GM18951 (cell line): ENCODE data around the gene ATP5F1E.

ENCODE experiments used
- POLR2A ChIP-seq: IDR thresholded peaks from 4 replicates; pipeline ENCODE4 v1.6.1; 2011; ENCODE audit warnings: mild to moderate bottlenecking; ENCODE audit not compliant: insufficient read length, insufficient read depth; ENCODE audit errors: extremely low read depth
- in situ Hi-C: fragments of 300-500 bp; cut with MboI; formaldehyde crosslinking; loops from one replicate; pipeline ENCODE4 v1.12.0; 2022; ENCODE audit warnings: low sequenced_read_pairs, mixed read lengths, inconsistent platforms; ENCODE audit not compliant: unreplicated experiment

ATP5F1E gene

DNA sequence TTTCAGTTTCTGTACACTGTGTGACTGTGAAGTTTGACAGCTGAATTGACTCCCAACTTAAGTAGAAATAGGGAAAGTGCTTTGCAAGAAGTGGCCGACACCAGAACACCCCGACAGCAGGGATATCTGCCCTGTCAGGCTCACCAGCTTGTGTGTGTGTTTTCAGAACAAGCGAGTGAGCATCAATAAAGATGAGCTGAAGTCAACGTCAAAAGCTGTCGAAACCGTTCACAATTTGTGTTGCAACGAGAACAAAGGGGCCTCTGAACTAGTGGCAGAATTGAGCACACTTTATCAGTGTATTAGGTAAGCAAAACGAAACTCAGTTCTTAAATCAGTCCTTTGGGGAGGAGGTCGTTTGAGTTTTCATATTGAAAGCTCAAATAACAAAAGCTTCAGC lies 40.4 kb downstream of the ATP5F1E start:
- in situ Hi-C loops, result no loop called here
- no peak for TF ChIP-seq POLR2A

DNA sequence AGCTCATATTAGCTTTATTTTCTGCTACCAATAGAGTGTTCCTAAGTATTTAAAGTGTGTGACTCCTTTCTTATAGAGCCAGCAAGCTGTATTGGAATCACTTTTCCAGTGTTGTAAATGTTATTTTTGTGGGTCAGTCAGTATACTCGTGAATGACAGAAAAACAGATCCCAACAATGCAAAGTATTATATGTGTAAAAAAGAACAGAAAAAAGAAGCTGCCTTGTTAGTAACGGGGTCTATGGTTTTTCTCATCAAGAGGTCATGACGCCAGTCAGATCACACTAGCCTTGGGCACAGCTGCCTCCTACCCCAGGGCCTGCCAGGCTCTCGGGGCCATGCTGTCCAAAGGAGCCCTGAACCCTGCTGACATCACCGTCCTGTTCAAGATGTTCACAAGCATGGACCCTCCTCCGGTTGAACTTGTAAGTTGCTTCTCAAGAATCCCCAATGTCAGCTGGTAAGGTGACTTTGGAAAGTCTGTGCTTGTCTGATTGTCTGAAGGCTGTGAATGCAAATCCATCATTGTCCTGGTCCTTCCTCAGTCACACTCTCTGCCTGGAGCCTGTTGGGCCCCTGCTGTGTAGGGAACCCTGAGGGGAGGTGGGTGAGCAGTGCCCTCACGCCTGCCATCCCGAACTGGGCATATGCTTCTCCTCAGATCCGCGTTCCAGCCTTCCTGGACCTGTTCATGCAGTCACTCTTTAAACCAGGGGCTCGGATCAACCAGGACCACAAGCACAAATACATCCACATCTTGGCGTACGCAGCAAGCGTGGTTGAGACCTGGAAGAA lies 41.3 kb downstream of the ATP5F1E start:
- in situ Hi-C loops, result no loop called here
- peak; percentile 21 for TF ChIP-seq POLR2A

DNA sequence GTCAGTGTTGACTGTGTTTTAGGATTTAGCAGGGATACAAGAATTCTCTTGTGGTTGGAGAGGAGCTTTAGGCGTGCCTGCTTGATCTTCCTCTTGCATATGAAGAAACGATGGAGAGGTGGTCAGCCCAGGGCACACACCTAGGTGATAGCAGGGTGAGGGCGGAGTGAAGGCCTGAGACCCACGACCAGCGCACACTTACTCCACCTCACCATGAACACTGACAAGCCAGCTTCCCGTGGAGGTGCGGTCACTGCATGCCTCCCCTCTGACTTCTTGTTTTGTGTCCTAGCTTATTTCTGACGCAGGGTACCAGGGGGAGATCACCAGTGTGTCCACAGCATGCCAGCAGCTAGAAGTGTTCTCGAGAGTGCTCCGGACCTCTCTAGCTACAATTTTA lies 42.9 kb downstream of the ATP5F1E start:
- in situ Hi-C loops, result loop anchor here (10.0 kb wide), 1 partner anchor 84 kb away; no protein-coding TSS in a partner anchor
- no peak for TF ChIP-seq POLR2A

- no peak for TF ChIP-seq POLR2A
- in situ Hi-C loops, result loop anchor here (10.0 kb wide), 1 partner anchor 84 kb away; no protein-coding TSS in a partner anchor
These were observed 43.6 kb downstream of the ATP5F1E start for GRCh38 chr20:58988565-58988882.

DNA sequence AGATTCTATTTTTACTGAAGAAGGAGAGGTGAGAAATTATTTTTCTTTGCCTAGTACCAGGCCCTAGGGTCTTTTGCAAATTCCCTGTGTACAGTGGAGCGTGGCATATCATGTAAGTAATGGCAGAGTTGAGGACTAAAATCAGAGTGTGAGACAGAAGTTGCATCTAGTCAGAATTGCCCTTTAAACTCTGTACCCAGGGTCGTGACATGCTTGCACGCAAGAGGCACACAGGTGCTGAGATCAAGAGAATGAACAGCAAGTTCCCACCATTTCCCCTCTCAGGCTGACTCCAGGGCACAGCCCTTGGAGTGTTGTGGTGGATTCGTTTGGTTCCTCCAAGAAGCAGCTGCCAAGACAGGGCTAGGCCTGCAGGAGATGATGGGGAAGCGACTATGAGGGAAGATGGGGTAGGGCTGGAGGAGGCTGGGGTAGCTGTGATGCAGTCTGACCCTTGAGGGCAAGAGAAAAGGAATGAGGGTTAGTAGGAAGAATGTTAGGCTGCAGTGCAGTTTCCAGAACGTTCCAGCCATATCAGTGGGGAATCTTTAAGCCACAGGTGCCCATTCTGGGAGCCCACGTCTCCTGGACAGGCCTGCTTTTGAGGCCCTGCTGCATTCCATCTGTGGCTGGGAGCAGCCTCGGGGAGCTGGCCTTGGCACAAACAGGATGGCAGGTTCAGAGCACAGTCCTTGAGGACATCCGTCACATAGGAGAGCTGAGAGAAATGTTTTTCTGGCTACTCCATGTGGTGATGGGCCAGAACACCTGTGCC lies 44.2 kb downstream of the ATP5F1E start:
- in situ Hi-C loops, result loop anchor here (10.0 kb wide), 1 partner anchor 83 kb away; no protein-coding TSS in a partner anchor
- TF ChIP-seq POLR2A, result no peak

- TF ChIP-seq POLR2A, result no peak
These were observed 45.1 kb downstream of the ATP5F1E start for GRCh38 chr20:58986968-58987517.

GRCh38 chr20:58986286-58986967 lies 45.7 kb downstream of the ATP5F1E start:
- in situ Hi-C loops, result loop anchor here (10.0 kb wide), 1 partner anchor 82 kb away; no protein-coding TSS in a partner anchor
- TF ChIP-seq POLR2A, result no peak

More at GRCh38 chr20:58986968-58987517, 45.1 kb downstream of the ATP5F1E start:
- in situ Hi-C loops, result loop anchor here (10.0 kb wide), 1 partner anchor 82 kb away; no protein-coding TSS in a partner anchor

DNA sequence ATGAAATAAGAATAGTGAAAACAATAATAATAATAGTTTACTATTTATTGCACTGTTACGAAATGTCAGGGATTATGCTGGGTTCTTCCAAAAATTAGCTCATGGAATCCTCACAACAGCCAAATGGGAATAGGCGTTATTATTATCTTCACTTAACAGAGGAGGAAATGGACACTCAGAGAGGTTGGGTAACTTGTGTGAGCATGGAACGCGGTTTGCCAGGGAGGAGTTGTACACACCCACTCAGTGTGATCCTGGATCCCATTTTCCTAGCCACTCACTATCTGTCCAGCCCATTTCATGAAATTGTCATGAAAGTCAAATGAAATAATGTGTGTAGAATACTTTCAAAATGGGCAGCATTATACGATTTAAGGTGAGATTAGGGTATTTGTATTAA lies 46.5 kb downstream of the ATP5F1E start:
- no peak for TF ChIP-seq POLR2A
- in situ Hi-C loops, result loop anchor here (10.0 kb wide), 1 partner anchor 81 kb away; no protein-coding TSS in a partner anchor

DNA sequence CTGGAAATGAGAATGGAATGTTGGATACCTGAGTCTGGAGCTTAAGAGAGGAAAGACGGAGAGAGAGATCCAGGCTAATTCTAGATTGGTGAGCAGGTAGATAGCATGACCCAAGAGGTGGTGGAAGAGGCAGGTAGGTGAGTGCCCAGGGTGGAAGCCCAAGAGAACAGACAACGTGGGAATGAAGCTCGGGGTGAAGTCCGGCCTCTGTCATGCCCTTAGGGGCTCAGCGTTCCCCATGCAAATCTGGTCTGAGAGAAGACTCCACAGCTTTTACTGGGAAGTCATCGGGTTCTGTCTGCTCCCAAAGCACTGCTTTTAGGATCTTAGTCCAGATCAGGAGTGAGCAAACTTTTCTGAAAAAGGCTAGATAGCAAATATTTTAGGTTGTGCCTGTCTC lies 47.4 kb downstream of the ATP5F1E start:
- in situ Hi-C loops, result loop anchor here (10.0 kb wide), 1 partner anchor 80 kb away; no protein-coding TSS in a partner anchor
- TF ChIP-seq POLR2A, result no peak

DNA sequence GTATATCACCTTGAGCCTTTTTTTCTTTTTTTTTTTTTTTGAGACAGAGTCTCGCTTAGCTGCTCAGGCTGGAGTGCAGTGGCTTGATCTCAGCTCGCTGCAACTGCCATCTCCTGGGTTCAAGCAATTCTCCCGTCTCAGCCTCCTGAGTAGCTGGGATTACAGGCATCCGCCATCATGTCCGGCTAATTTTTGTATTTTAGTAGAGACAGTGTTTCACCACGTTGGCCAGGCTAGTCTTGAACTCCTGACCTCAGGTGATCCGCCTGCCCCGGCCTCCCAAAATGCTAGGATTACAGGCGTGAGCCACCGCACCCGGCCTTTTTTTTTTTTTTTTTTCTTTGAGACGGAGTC lies 49.0 kb downstream of the ATP5F1E start:
- in situ Hi-C loops, result loop anchor here (10.0 kb wide), 1 partner anchor 78 kb away; no protein-coding TSS in a partner anchor

DNA sequence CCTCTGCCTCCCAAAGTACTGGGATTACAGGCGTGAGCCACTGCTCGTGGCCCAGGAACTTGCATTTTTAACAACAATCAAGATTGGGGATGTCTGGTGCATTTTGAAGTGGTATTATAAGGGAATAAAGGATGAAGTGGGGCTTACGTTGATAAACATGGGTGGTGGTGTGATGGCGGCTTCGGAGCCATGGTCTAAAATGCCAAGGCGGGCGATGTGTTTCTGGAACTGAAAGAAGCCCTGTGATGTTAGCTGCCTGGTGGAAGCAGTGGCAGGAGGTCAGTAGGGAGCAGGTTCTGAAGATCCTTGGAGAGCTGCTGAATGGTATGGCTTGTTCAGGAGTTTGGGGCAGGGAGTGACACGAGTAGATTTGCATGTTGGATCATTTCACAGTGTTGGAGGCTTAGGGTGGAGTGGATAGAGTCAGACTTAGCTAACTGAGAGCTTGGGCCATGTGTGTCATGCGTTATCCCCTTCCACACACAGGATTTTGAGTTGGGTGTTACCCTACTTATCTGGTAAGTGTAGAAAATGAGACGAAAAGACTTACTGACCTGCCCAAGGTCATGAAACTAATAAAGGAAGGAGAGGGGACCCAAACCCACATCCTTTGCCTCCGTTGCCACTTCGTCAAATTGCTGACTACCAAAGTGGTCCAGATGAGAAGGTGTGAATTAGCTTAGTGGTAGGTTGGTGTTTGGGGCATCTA lies 49.6 kb downstream of the ATP5F1E start:
- TF ChIP-seq POLR2A, result no peak
- in situ Hi-C loops, result loop anchor here (10.0 kb wide), 1 partner anchor 78 kb away; no protein-coding TSS in a partner anchor

DNA sequence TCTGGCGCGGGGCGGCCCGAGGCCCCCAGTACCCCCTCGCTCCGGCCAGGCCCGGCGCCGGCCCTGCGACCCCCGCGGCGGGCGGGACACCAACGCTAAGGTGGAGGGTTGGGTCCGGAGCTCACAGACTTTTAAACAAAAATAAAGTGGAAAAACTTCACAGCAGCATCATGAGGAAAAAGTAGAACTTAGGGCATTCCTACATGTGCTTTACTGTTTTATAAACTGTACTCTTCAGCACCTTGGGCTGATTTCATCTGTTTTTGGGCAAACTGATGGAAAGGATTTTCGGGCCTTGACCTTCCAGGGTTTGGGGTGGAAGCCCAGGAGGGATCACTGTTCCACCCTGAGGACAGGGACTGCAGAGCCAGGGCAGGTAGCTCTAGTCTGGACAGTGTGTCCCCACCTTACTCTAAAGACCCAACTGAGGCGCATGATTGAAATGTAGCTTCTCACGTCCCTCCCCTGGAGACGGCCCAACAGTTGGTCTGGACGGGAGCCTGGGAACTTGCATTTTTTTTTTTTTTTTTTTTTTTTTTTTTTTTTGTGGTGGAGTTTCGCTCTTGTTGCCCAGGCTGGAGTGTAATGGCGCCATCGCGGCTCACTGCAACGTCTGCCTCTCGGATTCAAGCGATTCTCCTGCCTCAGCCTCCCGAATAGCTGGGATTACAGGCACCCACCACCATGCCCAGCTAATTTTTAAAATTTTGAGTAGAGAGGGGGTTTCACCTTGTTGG lies 50.3 kb downstream of the ATP5F1E start:
- in situ Hi-C loops, result loop anchor here (10.0 kb wide), 1 partner anchor 77 kb away; no protein-coding TSS in a partner anchor
- no peak for TF ChIP-seq POLR2A
